ENCODE measurements around the gene NFIA. TPM values are rescaled to one million over a fixed set of nuclear protein-coding genes. Genes with fewer than 3 reads are reported as not detected.

The NFIA gene
- total and polyA plus RNA-seq, 9 of the 15 experiments (the other 6 are each of a cell fraction or from before 2014, with no cell fraction given) = 5.3 to 24.9 (median 9.8) TPM

DNA sequence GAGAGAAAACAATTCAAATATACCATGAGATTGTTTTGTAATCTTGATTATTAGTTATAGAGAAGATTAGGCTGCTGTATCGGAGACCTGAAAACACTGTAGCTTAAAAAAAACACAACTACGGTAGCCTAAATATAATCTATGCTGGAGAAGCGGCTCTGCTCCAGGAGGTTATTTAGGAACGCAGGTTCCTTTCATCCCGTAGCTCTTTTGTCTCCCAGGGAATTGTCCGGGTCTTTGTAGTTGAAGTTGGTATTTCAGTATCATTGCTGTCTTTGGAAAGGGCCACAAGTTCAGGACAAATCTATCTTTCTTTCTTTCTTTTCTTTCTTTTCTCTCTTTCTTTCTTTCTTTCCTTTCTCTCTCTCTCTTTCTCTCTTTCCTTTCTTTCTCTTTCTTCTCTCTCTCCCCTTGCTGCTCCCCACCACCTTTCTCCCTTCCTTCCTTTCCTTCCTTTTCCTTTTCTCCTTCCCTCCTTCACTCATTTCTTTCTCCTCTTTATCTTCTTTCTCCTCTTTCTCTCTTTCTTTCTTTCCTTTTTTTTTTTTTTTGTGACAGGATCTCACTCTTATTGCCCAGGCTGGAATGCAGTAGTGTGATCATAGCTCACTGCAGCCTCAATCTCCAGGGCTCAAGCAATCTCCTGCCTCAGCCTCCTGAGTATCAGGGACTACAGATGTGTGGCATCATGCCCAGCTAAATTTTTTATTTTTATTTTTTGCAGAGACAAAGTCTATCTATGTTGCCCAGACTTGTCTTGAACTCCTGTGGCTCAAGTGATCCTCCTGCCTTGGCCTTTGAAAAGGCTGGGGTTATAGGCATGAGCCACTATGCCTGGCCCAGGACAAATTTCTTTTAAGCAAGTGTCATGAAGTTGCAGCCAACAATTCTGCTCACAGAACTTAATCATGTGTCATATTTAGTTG, 10.9 kb upstream of the NFIA start (continued):
- TF ChIP-seq ZNF174 (CRISPR knock-in tag; IDR thresholded peaks at IDR 0.05) = no peak
- TF ChIP-seq TARDBP (IDR thresholded peaks at IDR 0.05) = no peak
- TF ChIP-seq, protein P1, sequence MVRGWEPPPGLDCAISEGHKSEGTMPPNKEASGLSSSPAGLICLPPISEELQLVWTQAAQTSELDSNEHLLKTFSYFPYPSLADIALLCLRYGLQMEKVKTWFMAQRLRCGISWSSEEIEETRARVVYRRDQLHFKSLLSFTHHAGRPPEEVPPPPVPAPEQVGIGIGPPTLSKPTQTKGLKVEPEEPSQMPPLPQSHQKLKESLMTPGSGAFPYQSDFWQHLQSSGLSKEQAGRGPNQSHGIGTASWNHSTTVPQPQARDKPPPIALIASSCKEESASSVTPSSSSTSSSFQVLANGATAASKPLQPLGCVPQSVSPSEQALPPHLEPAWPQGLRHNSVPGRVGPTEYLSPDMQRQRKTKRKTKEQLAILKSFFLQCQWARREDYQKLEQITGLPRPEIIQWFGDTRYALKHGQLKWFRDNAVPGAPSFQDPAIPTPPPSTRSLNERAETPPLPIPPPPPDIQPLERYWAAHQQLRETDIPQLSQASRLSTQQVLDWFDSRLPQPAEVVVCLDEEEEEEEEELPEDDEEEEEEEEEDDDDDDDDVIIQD (CRISPR knock-in tag; IDR thresholded peaks at IDR 0.05) = no peak
- TF ChIP-seq ETV5 (CRISPR knock-in tag; IDR thresholded peaks at IDR 0.05; ENCODE audit: low read depth) = no peak
- TF ChIP-seq GABPA (tag; conservative IDR thresholded peaks at IDR 0.05; ENCODE audit: low read depth) = no peak
- TF ChIP-seq, protein P2, sequence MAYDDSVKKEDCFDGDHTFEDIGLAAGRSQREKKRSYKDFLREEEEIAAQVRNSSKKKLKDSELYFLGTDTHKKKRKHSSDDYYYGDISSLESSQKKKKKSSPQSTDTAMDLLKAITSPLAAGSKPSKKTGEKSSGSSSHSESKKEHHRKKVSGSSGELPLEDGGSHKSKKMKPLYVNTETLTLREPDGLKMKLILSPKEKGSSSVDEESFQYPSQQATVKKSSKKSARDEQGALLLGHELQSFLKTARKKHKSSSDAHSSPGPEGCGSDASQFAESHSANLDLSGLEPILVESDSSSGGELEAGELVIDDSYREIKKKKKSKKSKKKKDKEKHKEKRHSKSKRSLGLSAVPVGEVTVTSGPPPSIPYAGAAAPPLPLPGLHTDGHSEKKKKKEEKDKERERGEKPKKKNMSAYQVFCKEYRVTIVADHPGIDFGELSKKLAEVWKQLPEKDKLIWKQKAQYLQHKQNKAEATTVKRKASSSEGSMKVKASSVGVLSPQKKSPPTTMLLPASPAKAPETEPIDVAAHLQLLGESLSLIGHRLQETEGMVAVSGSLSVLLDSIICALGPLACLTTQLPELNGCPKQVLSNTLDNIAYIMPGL (CRISPR knock-in tag; IDR thresholded peaks at IDR 0.05) = no peak
- peak; percentile 73 for TF ChIP-seq ARID2 (IDR thresholded peaks at IDR 0.05)
- TF ChIP-seq, protein P3, sequence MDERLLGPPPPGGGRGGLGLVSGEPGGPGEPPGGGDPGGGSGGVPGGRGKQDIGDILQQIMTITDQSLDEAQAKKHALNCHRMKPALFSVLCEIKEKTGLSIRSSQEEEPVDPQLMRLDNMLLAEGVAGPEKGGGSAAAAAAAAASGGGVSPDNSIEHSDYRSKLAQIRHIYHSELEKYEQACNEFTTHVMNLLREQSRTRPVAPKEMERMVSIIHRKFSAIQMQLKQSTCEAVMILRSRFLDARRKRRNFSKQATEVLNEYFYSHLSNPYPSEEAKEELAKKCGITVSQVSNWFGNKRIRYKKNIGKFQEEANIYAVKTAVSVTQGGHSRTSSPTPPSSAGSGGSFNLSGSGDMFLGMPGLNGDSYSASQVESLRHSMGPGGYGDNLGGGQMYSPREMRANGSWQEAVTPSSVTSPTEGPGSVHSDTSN (CRISPR knock-in tag; IDR thresholded peaks at IDR 0.05; ENCODE audit: low read depth) = no peak
- TF ChIP-seq, protein P3 (tag; conservative IDR thresholded peaks at IDR 0.05; ENCODE audit: low read depth) = no peak
- TF ChIP-seq NFIC (IDR thresholded peaks at IDR 0.05) = no peak
- no peak for TF ChIP-seq FUS (optimal IDR thresholded peaks at IDR 0.05; ENCODE audit: low read depth, low read length)
- TF ChIP-seq, protein P4, sequence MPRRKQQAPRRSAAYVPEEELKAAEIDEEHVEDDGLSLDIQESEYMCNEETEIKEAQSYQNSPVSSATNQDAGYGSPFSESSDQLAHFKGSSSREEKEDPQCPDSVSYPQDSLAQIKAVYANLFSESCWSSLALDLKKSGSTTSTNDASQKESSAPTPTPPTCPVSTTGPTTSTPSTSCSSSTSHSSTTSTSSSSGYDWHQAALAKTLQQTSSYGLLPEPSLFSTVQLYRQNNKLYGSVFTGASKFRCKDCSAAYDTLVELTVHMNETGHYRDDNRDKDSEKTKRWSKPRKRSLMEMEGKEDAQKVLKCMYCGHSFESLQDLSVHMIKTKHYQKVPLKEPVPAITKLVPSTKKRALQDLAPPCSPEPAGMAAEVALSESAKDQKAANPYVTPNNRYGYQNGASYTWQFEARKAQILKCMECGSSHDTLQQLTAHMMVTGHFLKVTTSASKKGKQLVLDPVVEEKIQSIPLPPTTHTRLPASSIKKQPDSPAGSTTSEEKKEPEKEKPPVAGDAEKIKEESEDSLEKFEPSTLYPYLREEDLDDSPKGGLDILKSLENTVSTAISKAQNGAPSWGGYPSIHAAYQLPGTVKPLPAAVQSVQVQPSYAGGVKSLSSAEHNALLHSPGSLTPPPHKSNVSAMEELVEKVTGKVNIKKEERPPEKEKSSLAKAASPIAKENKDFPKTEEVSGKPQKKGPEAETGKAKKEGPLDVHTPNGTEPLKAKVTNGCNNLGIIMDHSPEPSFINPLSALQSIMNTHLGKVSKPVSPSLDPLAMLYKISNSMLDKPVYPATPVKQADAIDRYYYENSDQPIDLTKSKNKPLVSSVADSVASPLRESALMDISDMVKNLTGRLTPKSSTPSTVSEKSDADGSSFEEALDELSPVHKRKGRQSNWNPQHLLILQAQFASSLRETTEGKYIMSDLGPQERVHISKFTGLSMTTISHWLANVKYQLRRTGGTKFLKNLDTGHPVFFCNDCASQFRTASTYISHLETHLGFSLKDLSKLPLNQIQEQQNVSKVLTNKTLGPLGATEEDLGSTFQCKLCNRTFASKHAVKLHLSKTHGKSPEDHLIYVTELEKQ (CRISPR knock-in tag; IDR thresholded peaks at IDR 0.05) = no peak
- no peak for TF ChIP-seq EWSR1 (IDR thresholded peaks at IDR 0.05; ENCODE audit: borderline replicate concordance, low read depth, partially characterized antibody)
- TF ChIP-seq, protein P5, sequence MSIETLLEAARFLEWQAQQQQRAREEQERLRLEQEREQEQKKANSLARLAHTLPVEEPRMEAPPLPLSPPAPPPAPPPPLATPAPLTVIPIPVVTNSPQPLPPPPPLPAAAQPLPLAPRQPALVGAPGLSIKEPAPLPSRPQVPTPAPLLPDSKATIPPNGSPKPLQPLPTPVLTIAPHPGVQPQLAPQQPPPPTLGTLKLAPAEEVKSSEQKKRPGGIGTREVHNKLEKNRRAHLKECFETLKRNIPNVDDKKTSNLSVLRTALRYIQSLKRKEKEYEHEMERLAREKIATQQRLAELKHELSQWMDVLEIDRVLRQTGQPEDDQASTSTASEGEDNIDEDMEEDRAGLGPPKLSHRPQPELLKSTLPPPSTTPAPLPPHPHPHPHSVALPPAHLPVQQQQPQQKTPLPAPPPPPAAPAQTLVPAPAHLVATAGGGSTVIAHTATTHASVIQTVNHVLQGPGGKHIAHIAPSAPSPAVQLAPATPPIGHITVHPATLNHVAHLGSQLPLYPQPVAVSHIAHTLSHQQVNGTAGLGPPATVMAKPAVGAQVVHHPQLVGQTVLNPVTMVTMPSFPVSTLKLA (conservative IDR thresholded peaks at IDR 0.05) = no peak
- TF ChIP-seq BHLHE40 (IDR thresholded peaks at IDR 0.05; ENCODE audit: low read length) = no peak
